ENCODE data around the gene DDTL.
A peak's percentile ranks its signal among the peaks of the same experiment; 100 is the strongest.

Gene DDTL

DNA sequence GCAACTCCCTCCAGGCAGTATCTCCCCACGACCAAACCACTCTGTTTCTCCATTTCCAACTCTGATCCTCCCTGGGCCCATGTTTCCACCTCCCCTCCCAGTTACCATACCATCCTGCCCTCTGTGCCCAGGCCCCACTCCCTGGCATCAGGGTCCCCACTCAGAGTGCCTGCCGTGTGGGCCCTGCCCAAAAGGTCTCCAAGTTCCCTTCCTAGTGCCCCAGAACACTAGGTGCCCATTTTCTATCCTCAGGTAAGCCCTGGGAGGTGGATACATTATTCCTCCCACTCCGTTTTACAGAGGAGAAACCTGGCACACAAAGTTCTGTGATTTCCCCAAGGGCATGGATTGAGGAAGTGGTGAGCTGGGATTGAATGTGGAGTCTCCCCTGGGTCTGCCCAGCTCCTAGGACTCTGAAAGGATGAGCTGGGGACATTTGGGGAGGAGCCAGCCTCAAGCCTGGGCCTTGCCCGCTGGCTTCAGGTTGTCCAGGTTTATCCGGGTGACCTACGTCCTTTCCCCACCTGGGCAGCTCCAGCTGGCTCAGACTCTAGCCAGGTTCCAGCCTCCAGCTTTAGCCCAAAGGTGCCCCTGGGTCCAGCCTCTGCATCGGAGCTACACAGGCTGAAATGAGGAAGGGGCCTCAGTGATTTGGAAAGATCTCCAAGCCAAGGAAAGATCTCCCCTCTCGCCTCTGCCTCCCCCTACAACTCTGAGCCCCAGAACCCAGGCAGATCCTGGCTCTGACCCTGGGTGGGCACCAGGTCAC lies 40.7 kb downstream of the DDTL start:
- DNase-seq = no peak

DNA sequence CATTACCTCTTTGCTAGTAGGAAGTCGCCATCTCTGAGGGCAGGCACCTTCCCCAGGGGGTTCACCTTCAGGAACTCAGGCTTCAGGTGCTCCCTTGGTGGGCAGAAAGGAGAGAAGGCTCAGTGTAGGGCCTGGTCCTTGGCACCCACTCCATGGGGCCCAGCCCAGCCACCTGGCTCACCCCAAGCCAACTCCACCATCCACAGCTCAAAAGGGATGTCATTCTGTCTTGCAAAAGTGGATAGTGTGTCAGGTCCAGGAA lies 41.3 kb downstream of the DDTL start:
- DNase-seq = no peak

GRCh38 chr22:24008381-24009226 lies 41.9 kb downstream of the DDTL start:
- no peak for DNase-seq

DNA sequence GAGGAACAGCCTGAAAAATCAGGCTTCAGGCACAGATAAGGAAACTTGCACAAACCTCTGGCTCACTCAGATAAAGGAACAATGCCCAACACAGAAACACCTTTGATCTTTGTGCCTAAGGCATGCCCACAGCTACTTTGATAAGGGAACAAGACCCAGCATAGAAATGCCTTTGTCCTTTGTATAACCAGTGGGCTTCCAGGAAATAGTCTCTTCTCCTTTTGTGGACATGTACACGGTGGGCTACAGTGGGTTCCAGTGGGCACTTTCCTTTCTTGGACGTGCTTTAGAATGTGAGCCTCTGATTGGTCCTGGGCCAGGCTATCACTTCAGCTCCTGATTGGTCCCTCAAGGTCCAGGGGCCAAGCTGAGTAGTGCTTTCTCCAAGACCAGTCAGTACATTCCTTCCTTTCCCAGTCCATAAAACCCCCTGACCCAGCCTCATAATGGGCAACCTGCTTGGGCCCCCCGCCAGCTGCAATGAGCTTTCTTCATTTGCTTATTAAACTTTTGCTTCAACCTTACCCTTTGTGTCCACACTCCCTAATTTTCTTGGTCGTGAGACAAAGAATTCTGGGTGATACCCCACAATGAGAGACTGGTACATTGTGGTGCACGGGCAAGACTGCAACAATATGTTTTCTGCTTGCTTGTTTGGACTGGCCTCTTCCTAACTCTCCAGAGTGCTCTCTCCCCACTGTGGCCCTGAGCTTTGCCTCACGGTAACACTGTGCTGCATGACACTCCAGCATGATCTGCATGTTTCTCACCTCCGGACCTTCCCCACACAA lies 42.7 kb downstream of the DDTL start:
- no peak for DNase-seq

DNA sequence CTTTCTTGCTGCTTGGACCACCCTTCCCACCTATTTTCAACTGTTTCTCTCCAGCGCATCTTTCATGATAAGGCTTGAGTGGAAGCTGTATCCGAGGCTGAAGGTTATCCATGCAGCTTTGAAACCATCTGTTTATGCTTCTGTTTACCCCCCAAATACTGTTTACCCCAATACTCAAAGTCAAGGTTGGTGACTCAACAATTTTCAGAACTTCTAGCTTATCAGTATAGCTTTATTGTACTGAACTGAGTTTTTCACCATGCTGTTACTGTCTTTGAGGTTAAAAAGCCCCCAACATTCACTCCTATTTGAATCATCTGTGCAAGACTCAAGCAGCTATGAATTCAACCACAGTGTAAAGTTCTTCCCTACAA lies 43.3 kb downstream of the DDTL start:
- DNase-seq = no peak

GRCh38 chr22:24011735-24012068 lies 45.0 kb downstream of the DDTL start:
- DNase-seq = peak in 1 of 2 experiments; percentile 55

DNA sequence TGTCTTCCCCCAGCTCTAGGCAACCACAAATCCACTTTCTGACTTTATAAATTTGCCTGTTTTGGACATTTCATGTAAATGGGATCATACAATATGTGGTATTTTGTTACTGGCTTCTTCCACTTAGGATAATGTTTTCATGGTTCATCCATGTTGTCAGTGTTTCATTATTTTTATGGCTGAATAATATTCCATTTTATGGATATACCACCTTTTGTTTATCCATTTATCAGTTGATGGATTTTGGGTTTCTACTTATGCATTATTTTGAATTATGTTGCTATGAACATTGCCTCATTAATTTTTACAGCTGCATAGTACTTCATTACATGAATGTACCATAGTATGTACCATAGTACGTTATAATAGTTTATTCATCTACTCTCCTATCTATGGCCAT lies 49.5 kb downstream of the DDTL start:
- DNase-seq = no peak

DNA sequence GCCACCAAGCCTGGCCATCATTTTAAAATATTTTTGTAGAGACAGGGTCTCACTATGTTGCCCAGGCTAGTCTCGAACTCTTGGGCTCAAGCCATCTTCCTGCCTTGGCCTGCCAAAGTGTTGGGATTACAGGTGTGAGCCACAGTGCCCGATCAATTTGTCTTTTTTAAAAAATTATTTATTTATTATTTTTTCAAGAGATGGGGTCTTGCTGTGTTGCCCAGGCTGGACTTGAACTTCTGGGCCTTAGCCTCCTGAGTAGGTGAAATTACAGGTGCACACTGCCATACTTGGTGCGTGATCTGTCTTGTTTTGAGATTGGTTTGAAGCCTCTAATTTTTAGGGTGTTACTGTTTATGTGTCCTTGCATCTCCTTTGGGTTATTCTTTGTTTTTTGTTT lies 54.6 kb downstream of the DDTL start:
- no peak for DNase-seq

All from NCI-H526 (cell line).